Inferior parietal cortex (tissue), 1 donor: ENCODE measurements around the gene ATG16L2.
A peak's percentile ranks its signal among the peaks of the same experiment; 100 is the strongest.

Source experiments
- DNase-seq: peaks from one replicate; pipeline ENCODE4 v3.0.0-alpha.2; 2016; ENCODE audit errors: extremely low spot score

The ATG16L2 gene, protein sequence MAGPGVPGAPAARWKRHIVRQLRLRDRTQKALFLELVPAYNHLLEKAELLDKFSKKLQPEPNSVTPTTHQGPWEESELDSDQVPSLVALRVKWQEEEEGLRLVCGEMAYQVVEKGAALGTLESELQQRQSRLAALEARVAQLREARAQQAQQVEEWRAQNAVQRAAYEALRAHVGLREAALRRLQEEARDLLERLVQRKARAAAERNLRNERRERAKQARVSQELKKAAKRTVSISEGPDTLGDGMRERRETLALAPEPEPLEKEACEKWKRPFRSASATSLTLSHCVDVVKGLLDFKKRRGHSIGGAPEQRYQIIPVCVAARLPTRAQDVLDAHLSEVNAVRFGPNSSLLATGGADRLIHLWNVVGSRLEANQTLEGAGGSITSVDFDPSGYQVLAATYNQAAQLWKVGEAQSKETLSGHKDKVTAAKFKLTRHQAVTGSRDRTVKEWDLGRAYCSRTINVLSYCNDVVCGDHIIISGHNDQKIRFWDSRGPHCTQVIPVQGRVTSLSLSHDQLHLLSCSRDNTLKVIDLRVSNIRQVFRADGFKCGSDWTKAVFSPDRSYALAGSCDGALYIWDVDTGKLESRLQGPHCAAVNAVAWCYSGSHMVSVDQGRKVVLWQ

DNA sequence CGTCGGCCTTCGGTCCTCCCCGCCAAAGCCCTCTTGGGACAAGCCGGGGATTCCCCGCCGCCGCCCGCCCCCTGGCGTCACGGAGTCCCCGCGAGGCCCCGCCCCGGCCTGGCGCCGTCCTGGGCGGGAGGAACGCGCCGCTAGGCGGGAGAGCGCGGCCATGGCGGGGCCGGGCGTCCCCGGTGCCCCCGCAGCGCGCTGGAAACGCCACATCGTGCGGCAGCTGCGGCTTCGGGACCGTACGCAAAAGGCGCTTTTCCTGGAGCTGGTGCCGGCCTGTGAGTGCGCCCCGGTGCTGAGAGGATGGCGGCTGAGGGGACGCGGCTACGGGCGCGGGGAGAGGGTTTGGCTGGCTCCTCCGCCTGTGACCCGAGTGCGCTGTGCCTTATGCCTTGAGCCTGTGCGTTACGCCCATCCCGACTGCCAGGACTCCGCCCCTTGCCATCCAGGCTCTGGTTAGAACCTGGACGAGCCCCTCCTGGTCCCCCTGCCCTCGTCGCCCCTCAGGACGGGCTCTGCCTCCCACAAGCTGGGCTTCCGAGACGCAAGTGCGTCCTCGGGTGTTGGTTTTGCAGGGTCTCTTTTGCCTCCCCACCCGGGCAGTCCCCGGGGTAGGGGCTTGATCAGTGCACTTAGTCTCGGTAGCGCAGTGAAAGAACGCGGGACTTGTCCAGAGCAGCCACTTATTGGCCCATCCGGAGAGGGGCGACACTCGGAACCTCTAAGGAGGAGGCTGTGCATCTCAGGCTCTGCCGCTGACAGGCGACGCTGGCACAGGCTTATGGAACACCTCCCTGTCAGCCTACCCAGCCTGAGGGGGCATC is at the start of gene ATG16L2:
TSS of gene ATG16L2 (plus strand) at position 126 of the 824 bp plus-strand sequence. CDS start at position 161, 35 bp downstream.
- DNase-seq = no peak

DNA sequence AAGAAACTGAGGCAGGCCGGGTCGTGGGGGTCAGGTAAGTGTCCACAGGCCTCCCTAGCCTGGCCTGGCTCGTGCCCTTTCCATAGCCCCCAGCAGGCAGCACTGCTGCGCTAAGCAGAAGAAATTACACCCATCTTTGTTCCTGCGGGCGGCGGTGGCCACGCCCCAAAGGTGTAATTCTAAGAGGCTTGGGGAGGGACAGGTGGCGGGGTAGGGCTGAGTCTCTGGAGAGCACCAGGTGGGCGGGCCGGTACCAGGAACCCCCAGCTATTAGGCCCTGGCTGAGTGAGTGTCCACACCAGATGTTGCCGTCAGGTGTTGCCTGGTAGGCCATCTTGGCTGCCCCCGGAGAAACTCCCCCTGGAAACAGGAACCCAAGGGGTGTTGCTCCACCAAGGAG is 49.7 kb upstream of the ATG16L2 start:
- DNase-seq = no peak

DNA sequence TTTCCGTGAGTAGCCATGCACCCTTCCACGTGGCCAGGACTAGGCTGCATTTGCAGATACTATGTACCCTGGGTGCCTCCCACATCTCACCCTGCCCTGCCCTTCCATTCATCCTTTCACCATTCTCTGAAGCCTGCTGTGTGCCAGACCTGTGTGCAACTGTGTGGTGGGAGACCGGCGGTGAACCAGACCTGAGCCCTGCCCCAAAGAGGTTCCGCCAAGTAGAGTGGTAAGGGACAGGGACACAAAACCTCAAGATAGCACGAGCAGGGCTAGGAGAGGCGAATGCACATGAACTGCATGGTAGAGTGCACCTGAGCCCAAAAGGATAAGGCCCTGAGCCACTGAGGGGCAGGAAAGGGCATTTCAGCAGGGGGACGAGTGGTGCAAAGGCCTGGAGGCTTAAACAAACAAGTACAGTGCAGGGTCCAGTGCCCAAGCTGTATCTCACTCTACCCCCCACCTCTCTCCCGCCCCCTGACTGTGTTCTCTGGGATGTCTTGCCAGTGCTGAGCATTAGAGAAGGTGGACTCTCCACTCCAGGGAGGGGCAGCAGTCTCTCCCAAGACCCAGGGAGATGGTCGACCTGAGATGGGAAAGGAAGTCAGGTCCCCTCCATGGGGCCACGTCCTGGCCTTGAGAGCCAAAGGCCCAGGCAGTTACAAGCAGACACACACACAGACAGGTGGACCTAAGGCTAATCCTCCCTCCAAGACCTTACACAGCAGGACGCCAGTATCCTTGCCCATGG is 47.9 kb upstream of the ATG16L2 start:
- DNase-seq = no peak

DNA sequence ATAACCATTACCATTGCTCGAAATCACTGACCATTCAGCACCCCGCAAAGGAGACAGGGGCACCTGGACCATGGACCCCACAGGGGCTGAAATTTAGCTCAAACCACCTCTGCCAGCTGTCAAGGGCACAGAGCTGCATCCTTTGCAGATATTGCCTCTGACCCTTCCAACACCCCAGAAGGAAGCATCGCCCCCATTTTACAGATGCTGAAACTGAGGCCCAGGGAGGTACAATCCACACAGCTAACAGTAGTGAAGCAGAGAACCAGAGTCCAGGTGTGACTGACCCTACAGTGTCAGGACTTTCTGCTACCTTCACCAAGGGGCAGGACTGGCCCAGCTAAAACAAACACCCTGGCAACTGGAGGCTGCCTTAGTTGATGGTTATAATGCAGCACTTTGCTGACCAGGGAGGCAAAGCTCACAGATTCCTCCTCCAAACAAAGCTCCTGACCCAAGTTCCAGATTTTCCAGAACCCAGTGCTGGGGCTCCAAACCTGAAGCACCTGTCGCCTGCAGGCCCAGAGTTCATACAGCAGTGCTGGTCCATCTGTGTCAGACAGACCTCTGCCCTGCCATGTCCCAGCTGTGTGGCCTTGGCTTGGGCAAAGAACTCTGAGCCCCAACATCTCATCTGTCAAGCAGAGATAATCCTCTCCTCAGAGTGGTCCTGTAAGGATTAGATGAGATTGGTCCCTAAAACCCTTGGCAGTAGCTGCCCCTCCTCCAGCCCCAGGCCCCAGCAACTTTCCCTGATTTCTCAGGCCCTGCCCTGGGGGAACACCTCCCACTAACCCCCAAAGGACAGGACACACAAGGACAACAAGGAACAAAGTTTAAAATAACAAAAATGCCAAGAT is 46.8 kb upstream of the ATG16L2 start:
- DNase-seq = no peak

DNA sequence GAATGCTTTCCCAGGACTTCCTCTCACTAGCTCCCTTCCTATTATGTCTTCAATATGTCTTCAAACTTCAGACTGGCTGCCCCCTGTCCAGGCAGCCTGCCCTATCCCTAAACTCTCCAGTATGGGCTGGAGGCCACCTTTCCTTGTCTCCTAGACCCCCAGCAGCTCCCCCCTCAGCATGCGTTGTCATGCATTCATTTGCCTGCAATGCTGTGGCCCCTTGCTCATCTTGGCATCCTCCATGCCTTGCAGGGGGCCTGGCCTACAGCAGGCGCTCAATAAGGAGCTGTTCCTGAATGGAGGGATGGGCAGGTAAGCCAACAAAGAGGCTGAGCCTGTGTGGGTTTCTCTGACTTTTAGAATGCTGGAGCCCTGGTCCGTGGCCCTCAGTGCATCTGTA is 45.6 kb upstream of the ATG16L2 start:
- no peak for DNase-seq

DNA sequence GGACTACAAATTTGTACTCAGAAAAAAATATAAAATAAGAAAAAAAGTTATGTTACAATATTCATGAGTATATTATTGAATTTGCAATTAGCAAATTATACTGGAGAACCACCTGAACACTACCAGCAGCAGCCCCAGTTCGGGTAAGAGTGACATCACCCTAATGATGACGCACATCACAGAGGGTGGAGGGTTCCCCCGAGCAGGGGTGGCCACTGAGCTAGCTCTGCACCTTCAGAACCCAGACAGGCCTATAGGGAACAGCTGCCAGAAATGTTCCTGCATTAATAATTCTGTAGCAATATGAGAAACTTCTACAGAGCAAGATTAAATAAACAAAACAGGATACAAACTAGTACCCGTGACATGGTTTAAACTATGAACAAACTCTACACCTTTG is 44.5 kb upstream of the ATG16L2 start:
- no peak for DNase-seq

DNA sequence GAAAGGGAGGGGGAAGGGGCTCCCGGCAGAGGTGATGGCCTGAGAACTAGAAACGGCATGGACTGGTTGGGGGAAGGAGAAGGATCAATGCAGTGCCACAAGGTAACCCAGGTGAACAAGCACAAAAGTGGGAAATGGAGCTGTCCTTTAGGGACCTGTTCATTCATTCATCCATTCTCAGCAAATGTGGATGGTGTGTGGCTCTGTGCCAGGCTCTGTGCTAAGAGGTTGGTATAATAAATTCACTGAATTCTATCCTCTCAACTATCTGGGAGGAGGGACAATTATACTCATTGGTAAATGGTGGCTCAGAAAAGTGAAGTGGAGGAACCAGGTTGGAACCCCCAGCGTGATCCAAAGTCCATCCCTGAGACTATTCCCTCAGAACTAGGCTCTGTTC is 43.4 kb upstream of the ATG16L2 start:
- no peak for DNase-seq

DNA sequence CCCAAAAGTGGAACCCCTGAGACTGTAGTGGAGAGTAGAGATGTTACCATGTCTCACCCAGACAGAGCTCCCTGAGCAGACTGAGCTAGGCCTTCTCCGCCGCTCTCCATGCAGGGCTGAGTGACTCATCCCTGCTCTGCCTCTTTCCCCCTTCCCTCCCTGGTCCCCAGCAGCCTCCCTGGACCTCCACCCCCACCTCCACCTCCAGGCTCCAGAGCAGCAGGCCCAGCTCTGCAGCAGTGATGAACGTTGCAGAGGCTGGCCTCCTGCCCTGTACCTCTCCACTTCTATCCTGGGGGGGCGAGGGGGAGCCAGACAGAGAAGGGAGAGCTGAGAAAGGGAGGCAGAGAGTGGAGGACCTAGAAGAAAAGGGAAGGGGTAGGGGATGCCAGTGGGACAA is 42.7 kb upstream of the ATG16L2 start:
- DNase-seq = no peak

DNA sequence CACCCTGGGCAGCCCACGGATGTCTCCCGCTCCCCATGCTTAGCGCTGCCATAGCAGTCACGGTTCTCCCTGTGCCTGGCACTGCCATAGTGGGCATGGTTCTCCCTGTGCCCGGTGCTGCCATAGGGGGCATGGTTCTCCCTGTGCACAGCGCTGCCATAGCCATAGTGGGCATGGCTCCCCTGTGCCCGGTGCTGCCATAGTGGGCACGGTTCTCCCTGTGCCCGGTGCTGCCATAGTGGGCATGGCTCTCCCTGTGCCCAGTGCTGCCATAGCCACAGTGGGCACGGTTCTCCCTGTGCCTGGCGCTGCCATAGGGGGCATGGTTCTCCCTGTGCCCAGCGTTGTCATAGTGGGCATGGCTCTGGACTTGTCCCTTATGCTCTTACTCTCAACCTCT is 42.2 kb upstream of the ATG16L2 start:
- DNase-seq = no peak

DNA sequence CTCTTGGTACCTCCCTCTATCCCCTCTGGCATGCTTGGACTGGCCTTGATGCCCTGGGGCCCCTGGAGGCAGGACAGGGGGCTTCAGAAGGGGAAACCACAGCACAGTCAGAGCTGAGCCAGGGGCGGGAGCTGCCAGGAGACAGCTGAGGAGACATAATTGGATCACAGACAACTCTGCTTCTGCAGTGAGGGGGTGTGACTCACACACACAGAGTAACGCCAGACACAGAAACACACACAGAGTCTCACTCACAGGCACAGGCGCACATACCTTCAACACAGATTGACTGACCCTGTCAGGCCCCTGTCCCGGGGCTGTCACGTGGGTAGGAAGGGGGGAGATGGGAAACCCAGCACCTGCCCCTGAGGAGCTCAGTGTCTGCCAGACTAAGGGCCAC is 40.9 kb upstream of the ATG16L2 start:
- peak; percentile 51 for DNase-seq

DNA sequence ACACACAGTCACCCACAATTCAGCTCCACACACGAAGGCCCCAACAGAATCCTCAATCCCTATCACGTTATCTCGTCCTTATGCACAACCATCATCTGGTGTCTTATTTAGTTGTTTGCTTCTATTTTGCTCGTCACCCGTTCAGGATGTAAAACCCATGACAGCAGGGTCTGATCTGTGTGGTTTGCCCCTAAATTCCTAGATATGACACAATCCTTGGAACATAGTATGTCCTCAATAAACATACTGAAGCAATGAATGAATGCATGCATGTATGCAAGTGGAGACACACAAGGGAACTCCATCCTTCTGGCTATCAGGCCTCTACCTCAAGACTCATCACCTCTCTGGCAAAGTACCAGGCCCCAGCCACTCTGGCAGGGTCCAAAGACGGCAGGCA is 40.5 kb upstream of the ATG16L2 start:
- no peak for DNase-seq

DNA sequence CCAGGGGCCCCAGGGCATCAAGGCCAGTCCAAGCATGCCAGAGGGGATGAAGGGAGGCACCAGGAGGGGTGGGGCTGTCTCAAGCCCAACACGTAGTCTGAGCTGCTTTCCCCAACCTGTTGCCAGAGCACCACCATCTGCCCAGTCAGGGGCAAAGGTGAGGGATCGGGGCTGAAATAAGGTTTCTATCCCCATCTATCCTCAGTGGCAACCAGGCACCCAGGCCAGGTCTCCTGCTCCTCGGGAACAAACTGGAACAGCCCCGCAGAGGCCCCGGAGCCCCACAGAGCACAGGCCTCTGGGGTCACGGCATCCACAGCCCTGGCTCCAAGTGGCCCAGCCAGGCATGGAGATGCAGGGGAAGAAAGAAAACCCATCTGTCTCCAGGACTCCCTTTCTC is 39.7 kb upstream of the ATG16L2 start:
- DNase-seq = no peak

DNA sequence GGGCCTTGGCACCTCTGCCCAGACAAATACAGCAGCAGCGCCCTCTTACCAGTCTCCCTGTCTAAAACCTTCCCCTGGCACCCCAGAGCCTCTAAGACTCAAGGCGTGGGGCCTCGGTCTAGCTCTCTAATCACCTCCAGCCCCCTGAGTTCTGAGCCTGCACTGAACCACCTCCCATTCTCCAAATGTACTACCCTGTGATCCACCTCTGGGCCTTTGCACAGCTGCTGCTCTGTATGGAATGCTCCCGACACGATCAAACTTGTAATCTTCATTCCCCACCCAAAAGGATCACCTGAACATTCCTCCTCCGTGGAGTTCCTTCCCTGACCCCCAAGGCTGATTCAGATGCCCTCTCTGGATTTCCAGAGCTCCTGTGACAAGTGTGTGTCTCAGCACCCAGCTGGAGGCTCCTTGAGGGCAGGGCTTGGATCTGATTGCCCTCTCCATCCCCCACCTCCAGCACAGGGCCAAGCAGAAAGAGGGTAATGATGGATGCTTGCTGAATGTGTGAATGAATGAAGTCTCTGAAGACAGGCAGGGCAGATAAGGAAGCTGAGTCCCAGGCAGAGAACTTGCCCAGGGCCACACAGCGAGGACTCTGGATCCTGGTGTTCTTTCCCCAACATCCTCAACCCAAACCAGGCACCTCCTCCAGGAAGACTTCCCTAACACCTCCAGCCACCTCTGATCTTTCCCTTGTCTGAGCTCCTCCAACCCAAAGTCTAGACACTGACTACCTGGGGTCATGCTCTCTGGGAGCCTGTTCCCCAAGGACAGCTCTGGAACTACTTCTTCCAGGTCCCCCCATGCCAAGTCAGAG is 38.7 kb upstream of the ATG16L2 start:
- no peak for DNase-seq

DNA sequence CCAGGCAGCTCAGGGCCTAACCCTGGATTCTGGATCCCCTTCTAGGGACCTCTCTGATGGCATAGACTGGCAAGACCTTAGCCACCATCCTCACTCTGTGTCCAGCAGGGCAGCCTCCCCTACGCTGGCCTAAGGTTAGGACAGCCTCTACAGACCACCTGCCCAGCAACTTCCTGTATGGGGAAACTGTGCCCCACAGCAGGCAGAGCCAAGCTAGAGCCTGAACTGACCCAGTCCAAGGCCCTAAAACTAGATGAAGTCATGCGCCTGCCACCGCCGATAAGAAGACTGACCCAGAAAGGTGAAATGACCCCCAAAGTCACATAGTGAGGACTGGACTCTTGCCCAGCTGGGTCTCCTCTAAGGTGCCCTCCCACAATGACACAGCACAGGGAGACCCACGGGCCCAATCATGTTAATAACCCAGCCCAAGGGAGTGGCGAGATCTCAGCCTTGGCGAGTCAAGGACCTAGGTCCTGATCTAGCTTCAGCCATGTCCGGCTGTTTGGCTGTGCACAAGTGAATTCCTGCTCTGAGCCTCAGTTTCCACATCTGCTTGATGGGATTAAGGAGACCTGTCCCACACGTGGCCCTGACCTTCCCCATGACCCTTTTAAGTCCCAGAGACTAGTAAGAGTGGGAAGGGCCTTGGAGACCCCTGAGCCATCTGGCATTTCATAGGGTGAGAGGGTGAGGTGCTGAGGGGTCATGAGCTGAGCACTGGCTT is 37.9 kb upstream of the ATG16L2 start:
- peak; percentile 60 for DNase-seq

DNA sequence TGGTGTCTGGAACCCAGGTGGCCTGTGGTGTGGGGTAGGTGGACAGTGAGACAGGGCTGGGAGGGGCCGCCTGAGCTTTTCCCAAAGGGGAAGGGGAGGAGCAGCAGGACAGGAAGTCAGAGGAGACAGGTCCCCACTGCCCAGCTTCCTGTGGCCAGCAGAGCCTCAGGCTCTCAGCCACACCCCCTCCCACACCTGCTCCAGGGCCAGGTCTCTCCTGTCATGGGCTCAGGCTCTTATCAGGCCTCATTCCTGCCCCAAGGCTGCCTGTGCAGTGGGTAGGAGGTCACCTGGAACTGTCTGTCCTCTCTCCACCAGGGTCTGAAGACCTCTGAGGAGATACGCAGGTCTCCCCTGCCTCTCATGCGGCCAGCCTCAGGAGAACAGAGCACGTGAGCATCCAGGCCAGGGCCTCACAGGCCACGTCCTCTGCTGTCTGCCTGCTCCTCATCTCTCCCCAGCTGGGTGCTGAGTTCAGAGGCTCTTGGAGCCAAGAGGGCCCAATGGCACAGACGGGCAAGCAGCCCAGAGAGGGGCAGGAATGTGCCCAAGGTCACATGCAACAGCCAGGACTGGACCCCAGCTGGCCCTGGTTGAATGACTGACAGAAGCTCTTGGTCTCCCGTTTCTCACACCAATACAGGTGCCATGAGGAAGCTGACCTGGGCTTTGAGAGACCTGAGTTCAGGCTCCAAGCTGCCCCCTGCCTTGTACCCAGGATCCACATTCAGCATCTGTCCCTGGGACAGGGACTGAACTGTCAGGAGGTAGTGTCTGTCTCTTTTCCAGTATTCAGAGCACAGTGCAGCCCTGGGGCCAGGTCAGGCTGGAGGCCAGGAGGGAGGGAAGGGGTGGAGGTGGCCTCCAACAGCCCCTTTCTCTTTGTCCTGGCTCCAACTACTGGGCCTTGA is 37.1 kb upstream of the ATG16L2 start:
- peak; percentile 60 for DNase-seq

DNA sequence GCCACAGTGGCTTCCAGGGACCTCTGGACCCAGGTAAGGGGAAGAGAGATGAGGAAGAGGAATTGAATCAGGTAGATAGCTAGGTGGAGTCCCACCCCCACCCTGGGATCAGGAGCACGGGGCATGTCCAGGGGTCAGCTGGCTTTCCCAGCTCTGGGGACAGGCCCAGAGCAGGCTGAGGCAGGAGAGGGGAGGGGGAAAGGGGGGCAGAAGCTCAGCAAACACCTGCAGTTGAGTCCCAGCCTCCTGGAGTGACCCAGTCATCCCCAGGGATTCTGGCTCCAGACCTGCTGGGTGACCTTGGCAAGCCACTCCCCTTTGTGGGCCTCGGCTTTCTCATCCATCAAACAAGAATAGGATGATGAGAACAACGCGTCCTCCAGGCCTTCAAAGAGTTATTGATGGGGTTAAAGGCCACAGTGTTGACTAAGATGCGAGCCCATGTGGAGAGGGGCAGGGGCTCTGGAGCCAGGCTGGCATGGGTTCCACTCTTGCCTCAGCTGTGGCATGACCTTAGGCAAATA is 36.4 kb upstream of the ATG16L2 start:
- DNase-seq = no peak

DNA sequence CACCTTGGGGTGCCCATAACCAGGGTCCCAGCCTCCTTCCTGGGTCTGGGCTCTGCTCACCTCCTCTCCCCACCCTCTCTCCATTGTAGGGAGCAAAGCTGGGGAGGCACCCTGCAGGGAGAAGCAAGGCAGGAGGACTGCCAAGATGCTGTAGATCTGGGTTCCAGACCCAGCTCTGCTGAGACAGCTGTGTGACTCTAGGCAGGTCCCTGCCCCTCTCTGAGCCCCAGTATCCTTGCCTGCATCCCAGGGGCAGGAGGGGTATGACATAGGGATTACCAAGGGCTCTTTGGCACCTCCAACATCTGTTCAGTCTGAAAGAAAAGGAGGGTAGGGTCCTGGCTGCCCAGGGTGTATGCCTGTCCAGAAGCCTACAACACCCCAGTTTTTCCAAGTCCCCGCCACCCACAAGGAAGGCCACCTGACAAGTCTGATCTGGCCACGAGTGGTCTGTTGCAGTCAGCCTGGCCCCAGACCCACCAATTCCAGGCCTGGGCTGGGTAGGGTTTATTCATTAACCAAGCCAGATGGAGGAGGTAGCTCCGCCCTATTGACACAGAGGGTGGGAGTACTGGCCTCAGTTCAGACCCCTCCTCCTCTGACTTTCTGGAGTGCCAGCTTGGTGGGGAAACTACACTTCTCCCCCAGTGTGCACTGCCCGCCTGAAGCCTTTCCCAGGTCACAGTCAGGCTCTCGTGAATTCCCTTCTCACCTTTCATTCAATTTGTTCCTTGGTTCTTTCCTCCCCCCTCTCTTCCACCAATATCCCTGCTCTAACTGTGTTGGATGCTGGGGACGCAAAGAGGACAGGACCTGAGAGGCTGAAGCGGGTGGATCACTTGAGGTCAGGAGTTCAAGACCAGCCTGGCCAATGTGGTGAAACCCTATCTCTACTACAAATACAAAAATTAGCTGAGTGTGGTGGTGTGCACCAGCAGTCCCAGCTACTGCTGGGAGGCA is 35.4 kb upstream of the ATG16L2 start:
- DNase-seq = no peak
